HUES6 (cell line): ENCODE data around the gene SYTL5.

Experiments
- H3K27ac ChIP-seq: 2 replicates; pipeline ENCODE4 v1.7.0; 2013; ENCODE audit warnings: low read depth, mild to moderate bottlenecking, low read length, inconsistent platforms
- H3K27me3 ChIP-seq: 2 replicates; pipeline ENCODE4 v1.6.1; 2013; ENCODE audit warnings: low read length; ENCODE audit not compliant: control insufficient read depth, insufficient read depth
- H3K36me3 ChIP-seq: 2 replicates; pipeline ENCODE4 v1.6.1; 2013; ENCODE audit warnings: low read length; ENCODE audit not compliant: control insufficient read depth, insufficient read depth
- H3K4me1 ChIP-seq: 2 replicates; pipeline ENCODE4 v1.6.1; 2013; ENCODE audit warnings: low read length; ENCODE audit not compliant: control insufficient read depth, insufficient read depth
- H3K4me3 ChIP-seq: 2 replicates; pipeline ENCODE4 v1.5.1; 2013; ENCODE audit warnings: low read depth, low read length
- H3K9ac ChIP-seq: one replicate; pipeline ENCODE4 v1.6.1; 2013; ENCODE audit warnings: mild to moderate bottlenecking, low read length
- H3K9me3 ChIP-seq: 2 replicates; pipeline ENCODE4 v1.6.1; 2013; ENCODE audit warnings: low read depth, low read length; ENCODE audit not compliant: control insufficient read depth, insufficient read depth

SYTL5 gene

DNA sequence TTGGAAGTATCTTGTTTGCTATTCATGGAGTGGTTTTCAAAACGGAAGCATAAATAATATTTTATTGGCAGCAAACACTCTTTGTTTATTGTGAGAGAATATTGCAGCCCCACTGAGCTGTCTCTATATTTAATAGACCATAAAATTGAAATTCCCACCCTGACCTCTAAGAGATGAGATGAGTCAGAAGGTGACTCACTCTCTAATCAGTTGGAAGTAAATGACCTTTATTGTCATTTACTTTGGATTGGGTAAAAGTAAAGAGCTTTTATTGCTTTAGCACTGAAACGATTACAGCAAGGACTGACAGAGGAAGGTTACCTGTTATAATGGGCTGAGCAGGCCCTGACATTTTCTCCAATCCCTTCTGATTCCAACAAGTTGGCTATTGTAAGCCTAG, 55.0 kb downstream of the SYTL5 start:
- no peak overlapping the region for H3K4me3 ChIP-seq
- no peaks in the 10 kb centered on the region; the same call in 1 of the 2 replicates for H3K27me3 ChIP-seq
- H3K36me3 ChIP-seq = no peaks in the 10 kb centered on the region
- no peaks in the 10 kb centered on the region for H3K9me3 ChIP-seq
- no peak overlapping the region for H3K9ac ChIP-seq
- peaks cover 15% of the 10 kb centered on the region for H3K4me1 ChIP-seq
- H3K27ac ChIP-seq = peak overlapping the region; percentile 79; the same call in 1 of the 2 replicates

DNA sequence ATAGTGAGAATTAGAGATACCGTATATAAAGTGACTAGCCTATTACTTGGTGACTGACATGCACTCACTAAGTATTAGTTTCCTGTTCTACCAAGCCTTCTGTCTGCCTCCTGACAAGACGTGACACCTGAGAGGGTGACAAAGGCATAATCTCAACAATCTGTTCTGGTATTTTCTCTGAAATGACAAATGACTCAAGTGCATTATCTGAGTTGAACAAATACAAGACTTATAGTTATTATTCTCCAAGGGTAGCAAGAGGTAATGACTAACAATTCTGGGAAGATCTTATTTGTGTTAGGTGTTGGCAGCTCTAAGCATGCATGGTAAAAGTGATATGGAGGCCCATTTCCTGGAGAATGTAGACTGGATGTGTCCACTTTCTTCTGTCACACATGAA, 60.6 kb downstream of the SYTL5 start:
- Histone ChIP-seq H3K4me3 (no peak overlapping the region), H3K9me3 (no peaks in the 10 kb centered on the region), H3K27ac (no peak overlapping the region), H3K27me3 (no peaks in the 10 kb centered on the region; the same call in 1 of the 2 replicates), H3K36me3 (no peaks in the 10 kb centered on the region), H3K4me1 (no peaks in the 10 kb centered on the region), H3K9ac (no peak overlapping the region)

DNA sequence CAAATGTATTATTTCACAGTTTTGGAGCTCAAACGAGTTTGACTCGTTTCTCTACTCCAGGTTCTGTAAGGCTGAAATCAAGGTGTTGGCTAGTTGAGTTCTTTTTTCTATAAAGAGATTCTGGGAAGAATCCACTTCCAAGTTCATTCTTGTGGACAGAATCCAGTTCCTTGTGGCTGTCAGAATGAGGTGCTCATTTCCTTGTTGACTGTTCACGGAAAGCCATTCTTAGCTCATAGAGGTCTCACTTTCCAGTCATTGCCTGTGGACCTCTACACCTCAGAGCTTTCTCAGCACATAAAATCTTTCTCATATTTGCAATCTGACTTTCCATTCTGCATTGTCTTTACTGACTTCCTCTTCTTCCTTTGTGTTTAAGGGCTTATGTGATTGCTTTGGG, 62.9 kb downstream of the SYTL5 start:
- Histone ChIP-seq H3K36me3 (no peaks in the 10 kb centered on the region), H3K4me1 (no peaks in the 10 kb centered on the region), H3K27me3 (no peaks in the 10 kb centered on the region; the same call in 1 of the 2 replicates), H3K9ac (no peak overlapping the region), H3K4me3 (no peak overlapping the region), H3K9me3 (no peaks in the 10 kb centered on the region), H3K27ac (no peak overlapping the region)

DNA sequence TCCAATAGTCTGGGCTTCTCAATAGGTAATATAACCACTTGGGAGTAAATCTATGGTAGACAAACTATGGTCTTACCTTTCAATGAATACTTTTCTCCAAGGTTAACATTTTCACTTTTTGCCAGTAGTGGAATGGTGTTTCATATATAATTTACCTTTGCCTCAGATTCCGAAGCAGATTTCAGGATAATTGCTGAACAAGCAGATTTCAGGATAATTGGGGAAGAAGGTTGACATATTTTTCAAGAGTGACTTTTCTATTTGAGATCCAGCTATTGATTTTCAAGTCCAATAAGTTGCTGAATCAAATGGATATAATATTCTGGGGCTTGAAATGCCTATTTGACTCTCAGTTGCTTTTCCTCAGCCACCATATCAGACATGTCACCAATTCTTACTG, 63.6 kb downstream of the SYTL5 start:
- H3K9ac ChIP-seq = no peak overlapping the region
- no peak overlapping the region for H3K4me3 ChIP-seq
- H3K27me3 ChIP-seq = no peaks in the 10 kb centered on the region; the same call in 1 of the 2 replicates
- no peaks in the 10 kb centered on the region for H3K9me3 ChIP-seq
- H3K27ac ChIP-seq = no peak overlapping the region
- no peaks in the 10 kb centered on the region for H3K4me1 ChIP-seq
- no peaks in the 10 kb centered on the region for H3K36me3 ChIP-seq

DNA sequence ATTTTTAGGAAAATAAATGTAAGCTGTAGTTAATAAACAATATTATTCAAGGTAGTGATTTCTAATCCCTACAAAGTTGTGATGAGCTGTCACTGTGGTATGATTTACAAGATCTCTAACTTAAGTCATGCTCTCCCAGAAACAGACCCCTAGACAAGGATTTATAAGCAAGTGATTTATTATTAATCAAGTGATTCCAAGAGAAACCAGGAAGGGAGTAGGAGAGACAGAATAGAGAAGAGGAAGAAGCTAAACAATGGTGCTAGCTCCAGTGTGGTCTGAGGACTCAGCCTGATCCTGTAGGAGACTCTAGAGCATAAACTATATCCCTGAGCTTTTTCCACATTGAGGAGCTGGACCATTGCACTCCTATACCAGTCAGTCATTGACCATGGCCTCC, 73.1 kb downstream of the SYTL5 start:
- H3K36me3 ChIP-seq = no peaks in the 10 kb centered on the region
- H3K9me3 ChIP-seq = no peaks in the 10 kb centered on the region
- no peak overlapping the region for H3K9ac ChIP-seq
- no peaks in the 10 kb centered on the region; the same call in 1 of the 2 replicates for H3K27me3 ChIP-seq
- H3K27ac ChIP-seq = no peak overlapping the region
- H3K4me3 ChIP-seq = no peak overlapping the region
- H3K4me1 ChIP-seq = peaks cover 9% of the 10 kb centered on the region; the same call in 1 of the 2 replicates

DNA sequence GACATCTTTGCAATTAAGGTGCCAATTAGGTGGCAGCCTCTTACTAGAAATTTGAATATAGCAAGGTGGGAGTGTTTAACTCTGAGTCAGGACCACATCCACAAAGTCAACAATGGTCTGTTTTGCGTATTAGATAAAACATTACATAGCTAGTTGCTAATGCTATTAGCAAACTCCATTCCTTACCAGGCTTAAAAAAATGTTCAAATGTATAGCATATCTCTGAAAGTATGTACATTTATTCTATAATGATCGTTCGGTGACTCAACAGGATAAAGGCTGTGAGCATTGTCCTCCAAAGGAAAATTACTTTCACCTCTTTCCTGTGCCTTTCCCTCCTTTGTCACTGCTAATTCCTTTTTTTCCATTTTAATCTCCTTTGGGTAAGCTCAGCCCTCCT, 74.5 kb downstream of the SYTL5 start:
- no peak overlapping the region for H3K9ac ChIP-seq
- H3K27ac ChIP-seq = no peak overlapping the region
- H3K4me1 ChIP-seq = peaks cover 9% of the 10 kb centered on the region; the same call in 1 of the 2 replicates
- no peaks in the 10 kb centered on the region for H3K36me3 ChIP-seq
- no peaks in the 10 kb centered on the region; the same call in 1 of the 2 replicates for H3K27me3 ChIP-seq
- H3K4me3 ChIP-seq = no peak overlapping the region
- H3K9me3 ChIP-seq = no peaks in the 10 kb centered on the region

DNA sequence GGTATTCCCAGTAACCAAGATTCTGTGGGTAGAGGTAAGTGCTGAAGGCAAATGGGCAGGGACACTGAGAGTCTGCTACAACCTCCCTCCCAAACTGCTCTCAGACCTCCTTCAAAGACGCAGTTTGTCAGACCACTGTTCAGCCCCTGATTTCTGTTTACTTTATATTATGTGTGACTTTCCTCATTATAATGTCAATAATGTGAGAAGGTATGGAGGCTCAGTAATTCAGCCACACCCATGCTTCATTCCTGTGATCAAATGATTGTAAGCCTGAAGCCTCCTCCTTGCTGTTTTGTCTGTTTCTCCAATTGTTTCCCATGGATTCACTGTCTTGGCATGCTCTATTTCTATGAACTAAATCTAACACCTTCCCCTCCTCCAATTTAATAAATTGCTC, 75.6 kb downstream of the SYTL5 start:
- no peaks in the 10 kb centered on the region; the same call in 1 of the 2 replicates for H3K27me3 ChIP-seq
- H3K9me3 ChIP-seq = no peaks in the 10 kb centered on the region
- H3K36me3 ChIP-seq = no peaks in the 10 kb centered on the region
- no peak overlapping the region for H3K4me3 ChIP-seq
- H3K4me1 ChIP-seq = peaks cover 9% of the 10 kb centered on the region; the same call in 1 of the 2 replicates
- H3K27ac ChIP-seq = no peak overlapping the region
- H3K9ac ChIP-seq = no peak overlapping the region

DNA sequence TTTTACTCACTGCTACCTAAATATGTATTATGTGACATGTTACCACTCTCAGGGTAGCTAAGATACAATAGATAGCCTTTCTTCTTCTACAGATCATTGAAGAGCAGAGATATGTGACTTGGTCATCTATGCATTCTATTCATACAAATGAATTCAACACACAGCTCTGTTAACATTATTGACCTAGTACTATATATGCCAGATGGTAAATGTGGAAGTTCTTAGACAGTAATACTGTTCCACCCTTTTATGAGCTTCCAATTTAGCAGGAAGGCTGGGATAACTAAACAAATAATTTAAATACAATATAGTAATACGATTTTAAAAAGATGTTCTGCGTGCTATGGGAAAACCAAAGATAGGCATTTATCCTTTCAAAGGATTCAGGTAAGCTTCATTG, 76.0 kb downstream of the SYTL5 start:
- no peak overlapping the region for H3K27ac ChIP-seq
- no peaks in the 10 kb centered on the region; the same call in 1 of the 2 replicates for H3K27me3 ChIP-seq
- no peak overlapping the region for H3K4me3 ChIP-seq
- H3K4me1 ChIP-seq = peaks cover 9% of the 10 kb centered on the region; the same call in 1 of the 2 replicates
- H3K36me3 ChIP-seq = no peaks in the 10 kb centered on the region
- H3K9me3 ChIP-seq = no peaks in the 10 kb centered on the region
- no peak overlapping the region for H3K9ac ChIP-seq

DNA sequence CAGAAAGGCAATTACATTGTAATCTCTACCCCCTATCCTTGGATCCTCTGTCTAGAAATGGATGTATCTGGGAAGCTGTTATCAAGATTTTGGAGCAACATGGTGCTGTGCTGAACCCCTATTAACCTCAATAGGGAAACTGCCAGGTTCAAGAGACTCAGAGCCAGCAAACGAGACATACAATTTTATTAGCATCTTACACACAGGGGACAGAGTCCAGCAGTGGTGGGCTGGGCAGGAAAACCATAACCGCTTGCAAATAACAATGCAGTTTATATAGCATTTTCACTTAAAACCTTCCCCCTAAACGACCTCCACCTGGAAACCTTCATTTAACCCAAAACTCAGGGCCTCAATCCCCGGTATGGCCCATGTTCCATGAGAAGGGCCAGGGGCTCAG, 79.5 kb downstream of the SYTL5 start:
- H3K9ac ChIP-seq = no peak overlapping the region
- H3K9me3 ChIP-seq = no peaks in the 10 kb centered on the region
- H3K27me3 ChIP-seq = no peaks in the 10 kb centered on the region; the same call in 1 of the 2 replicates
- no peaks in the 10 kb centered on the region for H3K36me3 ChIP-seq
- peaks cover 7% of the 10 kb centered on the region; the same call in 1 of the 2 replicates for H3K4me1 ChIP-seq
- no peak overlapping the region for H3K4me3 ChIP-seq
- no peak overlapping the region for H3K27ac ChIP-seq

DNA sequence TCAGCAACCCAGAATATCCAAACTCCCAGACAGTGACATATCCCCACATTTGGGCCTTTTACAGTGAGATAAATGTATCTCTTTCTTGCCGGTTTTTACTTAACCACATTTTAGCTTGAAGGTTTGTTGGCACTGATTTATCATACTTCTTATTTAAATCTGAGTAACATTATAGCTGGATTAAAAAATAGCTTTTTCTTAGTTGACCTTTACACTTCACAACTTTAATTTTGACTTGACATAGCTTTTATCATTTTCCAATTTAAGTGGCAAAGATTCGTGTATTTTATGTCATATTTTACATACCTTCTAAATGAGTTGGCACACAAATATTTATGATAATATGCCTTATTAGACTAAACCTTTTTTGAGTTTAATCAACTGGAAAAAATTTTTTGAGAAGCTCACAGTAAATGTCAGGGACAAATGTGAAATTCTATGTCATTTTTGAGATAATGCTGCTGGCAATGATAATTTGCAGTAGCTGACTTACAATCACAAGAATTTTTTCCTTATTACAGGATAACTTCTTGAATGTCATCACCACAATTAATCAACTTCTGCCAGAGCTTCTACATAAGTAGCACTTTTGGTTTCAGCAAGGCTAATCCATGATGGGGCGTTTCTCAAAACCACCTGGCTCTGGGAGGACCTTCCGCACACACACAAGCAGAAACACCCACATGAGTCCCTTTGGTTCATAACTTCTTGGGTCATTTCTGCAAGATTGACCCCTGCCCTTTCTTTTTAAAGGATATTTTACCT, 80.3 kb downstream of the SYTL5 start:
- no peaks in the 10 kb centered on the region for H3K4me1 ChIP-seq
- H3K9me3 ChIP-seq = no peaks in the 10 kb centered on the region
- no peak overlapping the region for H3K4me3 ChIP-seq
- no peaks in the 10 kb centered on the region; the same call in 1 of the 2 replicates for H3K27me3 ChIP-seq
- H3K36me3 ChIP-seq = no peaks in the 10 kb centered on the region
- no peak overlapping the region for H3K27ac ChIP-seq
- H3K9ac ChIP-seq = no peak overlapping the region

DNA sequence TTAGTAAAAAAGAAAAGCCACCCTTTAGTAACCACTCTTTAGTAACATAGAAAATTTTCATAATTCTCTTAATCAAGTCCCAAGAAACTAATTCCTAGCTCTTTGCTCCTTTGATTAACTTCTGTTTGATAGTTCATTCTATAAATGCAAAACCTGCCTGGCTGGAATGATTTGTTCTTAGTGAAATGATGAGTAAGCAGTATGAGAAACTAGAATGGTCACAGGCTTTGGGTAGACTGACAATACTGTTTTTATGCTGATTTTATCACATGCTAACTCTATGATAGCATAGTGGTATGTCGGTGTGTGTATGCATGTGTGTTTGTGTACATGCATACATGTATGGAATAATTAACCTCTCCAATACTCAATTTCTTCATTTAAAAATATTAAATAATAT, 81.2 kb downstream of the SYTL5 start:
- no peaks in the 10 kb centered on the region for H3K36me3 ChIP-seq
- H3K27me3 ChIP-seq = no peaks in the 10 kb centered on the region; the same call in 1 of the 2 replicates
- no peaks in the 10 kb centered on the region for H3K9me3 ChIP-seq
- H3K4me1 ChIP-seq = no peaks in the 10 kb centered on the region
- no peak overlapping the region for H3K9ac ChIP-seq
- no peak overlapping the region for H3K4me3 ChIP-seq
- no peak overlapping the region for H3K27ac ChIP-seq
